ENCODE data around the gene PANK1.

PANK1 gene

DNA sequence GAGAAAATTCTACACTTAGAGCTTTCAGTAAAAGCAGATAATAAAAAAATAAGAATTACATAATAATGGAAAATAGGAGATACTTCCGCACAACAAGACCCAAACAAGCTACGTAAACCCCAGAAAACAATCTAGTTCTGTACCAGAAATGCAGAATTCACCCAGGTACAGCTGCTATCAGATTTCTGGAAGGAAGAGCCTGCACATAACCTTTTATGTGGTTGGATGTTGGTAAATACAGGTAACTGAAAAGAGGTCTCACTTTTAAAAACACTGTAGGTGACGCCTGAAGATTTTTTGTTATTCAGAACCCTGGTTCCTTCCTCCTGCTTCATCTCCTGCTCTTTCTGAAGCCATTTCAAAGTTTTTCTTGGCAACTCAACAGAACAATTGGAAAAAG lies 29.9 kb downstream of the PANK1 start:
- DNase-seq, result no peak

GRCh38 chr10:89613582-89613981 lies 31.5 kb downstream of the PANK1 start:
- DNase-seq, result no peak

DNA sequence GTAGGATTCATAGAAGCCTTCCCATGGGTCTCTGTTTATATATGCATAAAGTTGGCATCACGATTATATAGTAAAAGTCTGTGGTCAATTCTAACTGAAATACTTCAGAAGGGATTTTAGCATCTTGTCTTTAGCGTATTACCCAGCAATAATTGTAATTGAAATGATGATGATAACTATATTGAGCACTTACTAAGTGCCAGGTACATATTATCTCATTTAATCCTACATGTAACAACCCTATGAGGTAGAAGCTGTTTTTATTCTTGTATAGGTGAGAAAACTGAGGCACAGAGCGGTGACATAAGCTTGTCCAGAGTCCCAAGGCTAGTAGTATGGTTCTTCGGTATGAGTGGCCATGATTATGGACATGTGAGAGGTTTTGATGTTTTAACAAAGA lies 33.8 kb downstream of the PANK1 start:
- no peak for DNase-seq

DNA sequence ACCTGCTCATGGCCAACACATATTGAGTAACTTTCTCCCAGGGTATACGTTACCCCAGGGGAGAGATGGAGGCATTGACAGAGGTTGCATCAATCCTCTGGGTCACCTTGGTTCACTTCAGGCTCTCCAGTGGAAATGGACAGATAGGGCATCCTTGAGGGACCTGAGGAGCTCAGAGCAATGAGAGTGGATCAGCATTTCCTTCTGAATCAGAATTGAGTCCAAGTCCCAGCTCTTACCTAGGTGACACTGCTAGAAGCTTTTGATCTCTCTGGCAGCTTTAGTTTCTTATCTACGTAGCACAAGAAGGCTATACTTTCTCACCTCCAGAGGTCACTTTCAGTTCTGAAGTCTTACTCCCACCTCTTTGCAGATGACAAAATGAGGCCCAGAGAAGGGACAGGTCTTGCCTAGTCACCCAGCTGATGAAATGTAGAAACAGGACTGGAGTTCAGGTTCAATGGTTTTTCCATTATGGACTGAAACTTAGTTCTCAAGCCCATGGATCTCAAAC lies 35.2 kb downstream of the PANK1 start:
- DNase-seq, result no peak

GRCh38 chr10:89604200-89604599 lies 40.8 kb downstream of the PANK1 start:
- DNase-seq, result no peak

DNA sequence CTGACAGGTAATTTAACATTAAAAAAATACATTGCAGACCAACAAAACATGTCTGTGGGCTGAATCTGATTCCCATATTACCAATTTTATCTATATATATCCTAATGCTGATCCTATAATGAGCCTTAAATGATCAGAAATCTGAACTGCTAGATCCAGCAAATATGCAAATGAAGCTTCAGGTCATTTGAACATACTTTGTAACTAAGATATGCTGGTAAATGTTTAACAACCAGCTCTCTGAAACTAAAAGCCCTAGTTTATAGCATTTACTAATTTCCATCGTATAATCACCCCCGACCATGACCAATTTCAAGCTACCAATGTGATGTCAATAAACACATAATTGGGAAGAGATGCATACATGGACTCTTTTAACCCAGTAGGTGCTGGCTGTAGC lies 42.1 kb downstream of the PANK1 start:
- no peak for DNase-seq

- DNase-seq, result no peak
Measured at GRCh38 chr10:89601728-89602361, 43.2 kb downstream of the PANK1 start.

- no peak for DNase-seq
Measured at GRCh38 chr10:89600041-89600440, 45.0 kb downstream of the PANK1 start.

GRCh38 chr10:89593043-89593442 lies 52.0 kb downstream of the PANK1 start:
- no peak for DNase-seq

- no peak for DNase-seq
Measured at GRCh38 chr10:89592539-89592938, 52.5 kb downstream of the PANK1 start.

GRCh38 chr10:89591796-89592271 lies 53.2 kb downstream of the PANK1 start:
- DNase-seq, result no peak

DNA sequence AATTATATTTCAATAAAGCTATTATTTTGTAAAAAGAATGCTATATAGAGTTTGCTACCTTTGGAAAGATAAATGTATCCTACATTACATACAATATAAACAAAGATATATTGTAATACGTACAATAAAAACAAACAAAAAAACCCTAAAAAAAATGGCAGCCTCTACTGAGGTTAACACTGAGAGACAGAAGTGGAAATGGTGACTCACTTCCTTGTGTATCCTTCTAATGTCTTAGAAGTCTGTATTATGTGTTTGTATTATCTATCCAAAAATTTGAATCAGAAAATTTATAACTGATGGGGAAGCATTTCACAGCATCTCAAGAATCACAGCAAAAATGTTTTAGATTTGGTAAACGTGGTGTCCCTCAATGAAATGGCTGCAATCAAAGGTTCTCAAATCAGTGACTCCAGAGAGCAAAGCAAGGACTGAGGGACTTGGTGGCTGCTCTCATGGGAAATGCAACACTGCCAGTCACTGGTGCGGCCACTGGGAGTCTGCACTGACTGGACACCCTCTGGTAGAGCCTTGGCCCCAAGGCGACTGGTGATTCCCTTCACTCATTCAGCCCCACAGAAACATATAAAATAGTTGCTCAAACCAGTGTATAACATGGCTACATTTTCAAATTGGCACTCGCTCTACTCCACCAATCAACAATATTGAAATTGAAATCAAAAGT lies 53.8 kb downstream of the PANK1 start:
- no peak for DNase-seq

- DNase-seq, result no peak
Measured at GRCh38 chr10:89590326-89590725, 54.7 kb downstream of the PANK1 start.

DNA sequence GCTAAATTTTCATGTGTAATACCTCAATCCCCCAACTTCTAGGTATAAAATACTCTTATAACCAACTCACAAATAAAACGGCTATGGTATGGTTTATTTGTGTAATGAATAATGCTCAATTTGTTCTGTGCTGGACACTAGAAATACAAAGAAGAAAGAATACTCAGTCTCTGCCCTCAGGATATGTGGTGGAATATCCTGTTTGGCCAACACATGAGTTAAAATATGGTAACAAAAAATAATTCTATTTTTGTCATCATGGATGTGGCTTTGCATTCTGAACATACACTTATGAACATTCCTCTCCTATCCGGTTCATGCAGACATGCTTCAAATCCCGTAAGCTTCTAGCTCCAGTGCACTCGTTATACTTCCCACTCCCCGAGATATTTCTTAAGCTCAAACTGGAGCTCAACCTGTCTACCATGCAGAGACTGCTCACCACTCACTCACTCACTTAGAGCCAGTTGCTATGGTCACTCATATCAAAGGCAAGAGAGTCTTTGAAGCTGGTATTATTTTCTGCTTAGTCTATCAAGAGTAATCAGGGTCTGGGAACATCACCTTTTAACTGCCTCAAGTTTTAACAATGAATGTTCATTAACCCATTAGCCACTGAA lies 55.8 kb downstream of the PANK1 start:
- no peak for DNase-seq

GRCh38 chr10:89588671-89589070 lies 56.4 kb downstream of the PANK1 start:
- no peak for DNase-seq

GRCh38 chr10:89582022-89582421 lies 63.0 kb downstream of the PANK1 start:
- DNase-seq, result no peak

- no peak for DNase-seq
Measured at GRCh38 chr10:89580243-89580642, 64.8 kb downstream of the PANK1 start.

DNA sequence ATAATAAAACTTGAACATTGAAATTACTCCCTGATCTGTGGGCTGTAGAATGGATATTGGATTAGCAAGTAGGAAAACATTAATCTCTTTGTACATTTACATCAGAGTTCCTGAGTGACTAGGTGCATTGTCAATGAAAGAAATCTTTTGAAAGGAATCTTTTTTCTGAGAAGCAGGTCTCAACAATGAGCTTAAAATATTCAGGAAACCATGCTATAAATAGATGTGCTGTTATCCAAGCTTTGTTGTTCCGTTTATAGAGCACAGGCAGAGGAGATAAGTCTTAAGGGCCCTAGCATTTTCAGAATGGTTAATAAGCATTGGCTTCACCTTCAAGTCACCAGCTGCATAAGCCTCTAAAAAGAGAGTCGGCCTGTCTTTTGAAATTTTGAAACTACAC lies 68.3 kb downstream of the PANK1 start:
- no peak for DNase-seq

- no peak for DNase-seq
Measured at GRCh38 chr10:89576022-89576421, 69.0 kb downstream of the PANK1 start.

DNA sequence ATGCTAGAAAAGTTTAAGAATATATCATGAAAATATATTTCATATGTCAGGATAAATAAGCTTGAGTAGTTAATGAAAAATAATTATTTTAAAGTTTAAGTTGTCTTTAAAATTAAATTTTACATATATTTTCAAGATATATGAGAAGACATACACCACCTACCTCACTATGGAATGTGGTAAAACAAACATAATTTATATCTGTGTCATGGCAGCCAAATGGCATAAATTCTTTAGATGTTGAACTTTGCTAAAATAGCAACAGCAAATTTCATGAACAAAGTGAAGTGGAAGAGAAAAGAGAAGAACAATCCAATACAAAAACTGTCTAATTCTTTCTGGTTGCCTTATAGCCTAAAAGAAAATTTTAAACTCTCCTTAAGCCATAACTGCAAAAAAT lies 70.0 kb downstream of the PANK1 start:
- DNase-seq, result no peak

- DNase-seq, result no peak
Measured at GRCh38 chr10:89574368-89574767, 70.7 kb downstream of the PANK1 start.

- DNase-seq, result no peak
Measured at GRCh38 chr10:89567576-89568245, 77.3 kb downstream of the PANK1 start.

DNA sequence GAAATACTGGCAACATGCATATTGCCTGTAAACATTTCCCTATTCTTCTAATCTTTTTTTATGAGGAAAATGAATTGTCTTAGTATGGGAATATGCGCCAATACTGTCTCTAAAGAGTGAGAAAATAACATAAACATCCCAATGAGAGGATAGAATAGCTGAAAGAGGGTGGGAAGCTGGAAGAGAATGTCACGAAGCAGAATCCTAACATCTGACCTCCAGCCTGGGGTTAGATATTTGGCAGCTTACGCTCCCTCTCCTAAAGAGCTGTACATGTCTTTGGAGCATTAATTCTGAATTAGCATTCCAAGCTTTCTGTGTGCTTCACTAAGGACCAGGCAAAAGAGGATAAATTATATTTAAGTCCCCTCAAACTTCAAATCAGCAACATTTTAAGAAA lies 78.0 kb downstream of the PANK1 start:
- no peak for DNase-seq
